Umbilical cord (tissue), 2 donors: ENCODE measurements around the gene CHST8. TPM values are rescaled to one million over a fixed set of nuclear protein-coding genes. Genes with fewer than 3 reads are reported as not detected.

Source experiments
- DNase-seq: peaks from one replicate; pipeline ENCODE4 v3.0.0-alpha.2; 2015; ENCODE audit warnings: low spot score
- total RNA-seq: library from RNA; depleted of rRNA; stranded (reverse); fragments of >200 nt; gene quantifications from one replicate; pipeline ENCODE4 v1.2.3, GENCODE V29; 2014; ENCODE audit warnings: low replicate concordance; ENCODE audit not compliant: insufficient read depth

The CHST8 gene
- total RNA-seq, 1 donor from 2014 or later: not detected

- no peak for DNase-seq
Measured at GRCh38 chr19:33673258-33673875, 51.6 kb downstream of the CHST8 start.

- no peak for DNase-seq
Measured at GRCh38 chr19:33673996-33674625, 52.4 kb downstream of the CHST8 start.

GRCh38 chr19:33674626-33675367 is 53.0 kb downstream of the CHST8 start:
- no peak for DNase-seq

GRCh38 chr19:33675501-33676124 is 53.9 kb downstream of the CHST8 start:
- no peak for DNase-seq

GRCh38 chr19:33676999-33677665 is 55.4 kb downstream of the CHST8 start:
- no peak for DNase-seq

- no peak for DNase-seq
Measured at GRCh38 chr19:33677745-33678426, 56.1 kb downstream of the CHST8 start.

GRCh38 chr19:33678796-33679585 is 57.2 kb downstream of the CHST8 start:
- DNase-seq: no peak

GRCh38 chr19:33679696-33680095 is 57.9 kb downstream of the CHST8 start:
- no peak for DNase-seq

GRCh38 chr19:33681081-33681680 is 59.4 kb downstream of the CHST8 start:
- no peak for DNase-seq

- DNase-seq: peak; percentile 68
Measured at GRCh38 chr19:33683881-33684537, 62.3 kb downstream of the CHST8 start.

- DNase-seq: no peak
Measured at GRCh38 chr19:33684538-33685232, 62.9 kb downstream of the CHST8 start.

GRCh38 chr19:33685541-33685940 is 63.8 kb downstream of the CHST8 start:
- DNase-seq: no peak

- DNase-seq: no peak
Measured at GRCh38 chr19:33686262-33686661, 64.5 kb downstream of the CHST8 start.

- no peak for DNase-seq
Measured at GRCh38 chr19:33686687-33687480, 65.1 kb downstream of the CHST8 start.

- DNase-seq: no peak
Measured at GRCh38 chr19:33687481-33688170, 65.9 kb downstream of the CHST8 start.

GRCh38 chr19:33688171-33688992 is 66.6 kb downstream of the CHST8 start:
- DNase-seq: no peak
